WTC11 (cell line): ENCODE data around the gene IVD. TPM values are rescaled to one million over a fixed set of nuclear protein-coding genes. Genes with fewer than 3 reads are reported as not detected.
A peak's percentile ranks its signal among the peaks of the same experiment; 100 is the strongest.

ENCODE experiments used
- ATAC-seq: fragments of 200-7000 bp; cut with Tn5 transposase; 2 replicates; pipeline ENCODE4 v1.10.0; 2021; ENCODE audit warnings: mild to moderate bottlenecking, moderate library complexity
- CTCF ChIA-PET: fragments of 300-600 bp; sonication (Branson Sonifier 250); formaldehyde crosslinking; loops from one replicate; lab custom pipeline; 2021; ENCODE audit warnings: antibody characterized with exemption; lab: Charles Lee
- POLR2A ChIA-PET: fragments of 350-600 bp; sonication (Branson Sonifier 250); formaldehyde crosslinking; loops from one replicate; lab custom pipeline; 2021; ENCODE audit warnings: antibody characterized with exemption; lab: Charles Lee
- DNase-seq: peaks from one replicate; pipeline ENCODE4 v3.0.0; 2021; ENCODE audit warnings: low spot score
- H3K27ac Mint-ChIP-seq: 2 replicates; pipeline ENCODE4 v1.8.0; 2021; ENCODE audit warnings: mixed read lengths
- H3K27me3 Mint-ChIP-seq: 2 replicates; pipeline ENCODE4 v1.8.0; 2021; ENCODE audit warnings: low read depth, mild to moderate bottlenecking, moderate library complexity, mixed read lengths
- H3K36me3 Mint-ChIP-seq: 2 replicates; pipeline ENCODE4 v1.8.0; 2021; ENCODE audit warnings: mixed read lengths
- H3K4me1 Mint-ChIP-seq: 2 replicates; pipeline ENCODE4 v1.8.0; 2022; ENCODE audit warnings: mixed read lengths
- H3K4me3 Mint-ChIP-seq: 2 replicates; pipeline ENCODE4 v1.8.0; 2021; ENCODE audit warnings: mild to moderate bottlenecking, moderate library complexity, mixed read lengths
- H3K9me3 Mint-ChIP-seq: 2 replicates; pipeline ENCODE4 v1.8.0; 2021; ENCODE audit warnings: mixed read lengths
- AFF4 ChIP-seq: sonication (generic); formaldehyde crosslinking; IDR thresholded peaks from 2 replicates; pipeline ENCODE4 v1.8.1; 2023; ENCODE audit warnings: mild to moderate bottlenecking, missing genetic modification reagents, borderline replicate concordance
- ARID4B ChIP-seq: sonication (generic); formaldehyde crosslinking; IDR thresholded peaks from 2 replicates; pipeline ENCODE4 v1.8.0; 2023; ENCODE audit warnings: missing genetic modification reagents, mild to moderate bottlenecking, borderline replicate concordance
- CBFB ChIP-seq: sonication (generic); formaldehyde crosslinking; IDR thresholded peaks from 2 replicates; pipeline ENCODE4 v1.8.1; 2022; ENCODE audit warnings: mild to moderate bottlenecking, low read depth, missing genetic modification reagents
- FOXP4 ChIP-seq: sonication (generic); formaldehyde crosslinking; IDR thresholded peaks from 2 replicates; pipeline ENCODE4 v1.8.0; 2022; ENCODE audit warnings: mild to moderate bottlenecking, missing genetic modification reagents
- HMGXB4 ChIP-seq: sonication (generic); formaldehyde crosslinking; IDR thresholded peaks from 2 replicates; pipeline ENCODE4 v1.8.1; 2023; ENCODE audit warnings: mild to moderate bottlenecking, moderate library complexity, missing genetic modification reagents
- JAZF1 ChIP-seq: fragments of 250-450 bp; sonication (Bioruptor Pico); IDR thresholded peaks from 2 replicates; pipeline ENCODE4 v1.9.0; 2021; ENCODE audit warnings: moderate library complexity, mild to moderate bottlenecking, inconsistent platforms
- KAT7 ChIP-seq: sonication (generic); formaldehyde crosslinking; IDR thresholded peaks from 2 replicates; pipeline ENCODE4 v1.8.1; 2023; ENCODE audit warnings: missing genetic modification reagents, mild to moderate bottlenecking, borderline replicate concordance
- NFE2L1 ChIP-seq: sonication (generic); formaldehyde crosslinking; IDR thresholded peaks from 2 replicates; pipeline ENCODE4 v1.8.1; 2023; ENCODE audit warnings: missing genetic modification reagents
- NR1H2 ChIP-seq: sonication (generic); formaldehyde crosslinking; IDR thresholded peaks from 2 replicates; pipeline ENCODE4 v1.9.0; 2021; ENCODE audit warnings: mild to moderate bottlenecking, moderate library complexity, missing genetic modification reagents
- SOX15 ChIP-seq: fragments of 250-450 bp; sonication (Bioruptor Pico); IDR thresholded peaks from 2 replicates; pipeline ENCODE4 v1.9.0; 2021; ENCODE audit warnings: mild to moderate bottlenecking
- TP53 ChIP-seq: sonication (generic); formaldehyde crosslinking; IDR thresholded peaks from 2 replicates; pipeline ENCODE4 v1.8.1; 2023; ENCODE audit warnings: mild to moderate bottlenecking, missing genetic modification reagents
- USF1 ChIP-seq: sonication (generic); formaldehyde crosslinking; IDR thresholded peaks from 2 replicates; pipeline ENCODE4 v1.8.0; 2022; ENCODE audit warnings: mild to moderate bottlenecking, missing genetic modification reagents
- USF2 ChIP-seq: sonication (generic); formaldehyde crosslinking; IDR thresholded peaks from 2 replicates; pipeline ENCODE4 v1.8.1; 2023; ENCODE audit warnings: mild to moderate bottlenecking, missing genetic modification reagents, moderate library complexity
- ZNF263 ChIP-seq: sonication (generic); formaldehyde crosslinking; IDR thresholded peaks from 2 replicates; pipeline ENCODE4 v1.8.1; 2022; ENCODE audit warnings: low read depth, mild to moderate bottlenecking, moderate library complexity, missing genetic modification reagents
- ZNF396 ChIP-seq: fragments of 250-450 bp; sonication (Bioruptor Pico); IDR thresholded peaks from 2 replicates; pipeline ENCODE4 v1.8.0; 2021; ENCODE audit warnings: mild to moderate bottlenecking, moderate library complexity, borderline replicate concordance
- ZNF671 ChIP-seq: fragments of 250-450 bp; sonication (Bioruptor Pico); IDR thresholded peaks from 2 replicates; pipeline ENCODE4 v1.8.0; 2021; ENCODE audit warnings: mild to moderate bottlenecking
- total RNA-seq: library from RNA; stranded (reverse); gene quantifications from 3 replicates; pipeline ENCODE4 v1.2.3, GENCODE V29; 2021
- TF ChIP-seq, protein P1 (sequence below): sonication (generic); formaldehyde crosslinking; IDR thresholded peaks from 2 replicates; pipeline ENCODE4 v1.8.1; 2022; ENCODE audit warnings: low read depth, missing genetic modification reagents, borderline replicate concordance
- TF ChIP-seq, protein P2 (sequence below): sonication (generic); formaldehyde crosslinking; IDR thresholded peaks from 2 replicates; pipeline ENCODE4 v1.8.0; 2023; ENCODE audit warnings: missing genetic modification reagents

IVD gene
- total RNA-seq, 1 experiment from 2014 or later = 96.1 TPM

GRCh38 chr15:40428185-40428584 lies 22.6 kb downstream of the IVD start (continued):
- TF ChIP-seq USF2 (CRISPR knock-in tag) (no peak), TP53 (CRISPR knock-in tag) (no peak), JAZF1 (CRISPR knock-in tag) (no peak), SOX15 (CRISPR knock-in tag) (no peak), ZNF263 (CRISPR knock-in tag) (no peak), NFE2L1 (CRISPR knock-in tag) (no peak), CBFB (no peak), HMGXB4 (no peak), ARID4B (CRISPR knock-in tag) (no peak), ZNF396 (CRISPR knock-in tag) (no peak)
- TF ChIP-seq, protein P1, sequence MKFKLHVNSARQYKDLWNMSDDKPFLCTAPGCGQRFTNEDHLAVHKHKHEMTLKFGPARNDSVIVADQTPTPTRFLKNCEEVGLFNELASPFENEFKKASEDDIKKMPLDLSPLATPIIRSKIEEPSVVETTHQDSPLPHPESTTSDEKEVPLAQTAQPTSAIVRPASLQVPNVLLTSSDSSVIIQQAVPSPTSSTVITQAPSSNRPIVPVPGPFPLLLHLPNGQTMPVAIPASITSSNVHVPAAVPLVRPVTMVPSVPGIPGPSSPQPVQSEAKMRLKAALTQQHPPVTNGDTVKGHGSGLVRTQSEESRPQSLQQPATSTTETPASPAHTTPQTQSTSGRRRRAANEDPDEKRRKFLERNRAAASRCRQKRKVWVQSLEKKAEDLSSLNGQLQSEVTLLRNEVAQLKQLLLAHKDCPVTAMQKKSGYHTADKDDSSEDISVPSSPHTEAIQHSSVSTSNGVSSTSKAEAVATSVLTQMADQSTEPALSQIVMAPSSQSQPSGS (CRISPR knock-in tag) = no peak
- TF ChIP-seq, all 79 proteins: peak for 0

- ATAC-seq (peak; percentile 32; the same call in 1 of the 2 replicates), DNase-seq (no peak)
- Mint-ChIP-seq H3K27ac (no peak overlapping the region), H3K9me3 (no peaks in the 10 kb centered on the region), H3K4me3 (no peak overlapping the region), H3K36me3 (no peaks in the 10 kb centered on the region), H3K27me3 (peaks cover 22% of the 10 kb centered on the region), H3K4me1 (peaks cover 22% of the 10 kb centered on the region)
- no peak for TF ChIP-seq FOXP4
- TF ChIP-seq, protein P2, sequence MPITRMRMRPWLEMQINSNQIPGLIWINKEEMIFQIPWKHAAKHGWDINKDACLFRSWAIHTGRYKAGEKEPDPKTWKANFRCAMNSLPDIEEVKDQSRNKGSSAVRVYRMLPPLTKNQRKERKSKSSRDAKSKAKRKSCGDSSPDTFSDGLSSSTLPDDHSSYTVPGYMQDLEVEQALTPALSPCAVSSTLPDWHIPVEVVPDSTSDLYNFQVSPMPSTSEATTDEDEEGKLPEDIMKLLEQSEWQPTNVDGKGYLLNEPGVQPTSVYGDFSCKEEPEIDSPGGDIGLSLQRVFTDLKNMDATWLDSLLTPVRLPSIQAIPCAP (CRISPR knock-in tag) = no peak
- TF ChIP-seq KAT7 = no peak
- TF ChIP-seq ZNF671 (CRISPR knock-in tag) = no peak
- TF ChIP-seq AFF4 (CRISPR knock-in tag) = no peak
- no peak for TF ChIP-seq USF1 (CRISPR knock-in tag)
- TF ChIP-seq NR1H2 (CRISPR knock-in tag) = no peak
- TF ChIP-seq, all 79 proteins: peak for 0
- POLR2A ChIA-PET = interaction anchor here (0.6 kb wide), 1 partner anchor 217 kb away, joined by 9 read pairs; no protein-coding TSS in a partner anchor
- CTCF ChIA-PET = interaction anchor here (1.0 to 2.4 kb wide), 6 partner anchors 62 to 154 kb away, joined by 3 to 12 read pairs (median 4); partner anchors contain the start of gene CCDC9B
Measured at GRCh38 chr15:40429068-40429710, 23.6 kb downstream of the IVD start.
